ENCODE measurements around the gene PSMD1. TPM values are rescaled to one million over a fixed set of nuclear protein-coding genes. Genes with fewer than 3 reads are reported as not detected.

PSMD1 gene
- polyA plus RNA-seq, 1 donor from 2014 or later = 83.8 TPM

DNA sequence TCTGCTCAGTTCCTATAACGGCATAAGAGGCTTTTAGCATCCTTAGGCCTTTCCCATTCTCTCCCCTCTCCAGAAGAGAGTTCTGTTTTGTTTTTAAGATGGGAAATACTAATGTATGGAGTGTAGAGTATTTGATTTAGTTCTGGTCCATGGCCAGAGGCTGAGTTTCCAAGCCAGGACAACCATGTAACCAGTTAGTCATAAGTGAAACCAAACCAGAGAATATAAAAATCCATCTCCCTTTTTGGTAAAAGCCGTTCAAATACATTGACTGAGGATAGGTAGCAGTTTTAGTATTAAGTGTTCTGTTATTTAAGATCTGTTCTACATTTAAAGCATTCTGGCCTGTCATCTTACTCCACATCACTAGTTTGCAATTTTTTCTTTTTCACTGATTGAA, 3.1 kb downstream of the PSMD1 start:
- Histone ChIP-seq H3K79me2 (replicated peaks; ENCODE audit: insufficient read depth, low read length) (peaks cover 41% of the 10 kb centered on the region), H3K27ac (ENCODE audit: low read length) (no peak overlapping the region)

DNA sequence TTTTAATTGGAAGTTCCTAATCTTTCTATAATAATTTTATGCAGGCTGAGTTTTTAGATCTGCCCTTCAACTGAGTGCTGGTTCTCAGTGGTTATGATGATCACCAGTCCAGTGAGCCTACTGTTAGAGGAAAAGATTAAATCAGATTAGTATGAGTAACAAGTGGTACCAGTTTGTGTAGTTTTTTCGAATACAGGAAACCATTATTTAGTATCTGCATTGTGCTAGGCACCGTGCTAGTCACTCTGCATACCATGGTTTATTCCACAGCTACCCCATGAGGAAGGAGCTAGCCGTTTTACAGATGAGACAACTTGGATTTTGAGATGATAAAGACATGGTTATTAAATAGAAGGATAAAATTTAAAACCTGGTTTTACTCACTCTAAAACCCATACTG, 6.1 kb downstream of the PSMD1 start:
- Histone ChIP-seq H3K4me3 (ENCODE audit: low read length) (no peak overlapping the region), H3F3A (ENCODE audit: insufficient read depth, low read length, poor library complexity, severe bottlenecking) (no peaks in the 10 kb centered on the region), H3K27me3 (ENCODE audit: insufficient read depth, low read depth, low read length) (no peaks in the 10 kb centered on the region), H3K79me2 (replicated peaks; ENCODE audit: insufficient read depth, low read length) (peaks cover 30% of the 10 kb centered on the region), H3K36me3 (ENCODE audit: insufficient read depth, low read length) (peaks cover 6% of the 10 kb centered on the region), H2AFZ (ENCODE audit: low read depth, low read length) (no peak overlapping the region), H3K9me3 (ENCODE audit: low read length) (no peaks in the 10 kb centered on the region), H3K9me2 (ENCODE audit: insufficient read depth, low read length) (no peaks in the 10 kb centered on the region), H4K20me1 (ENCODE audit: insufficient read depth) (peaks cover 3% of the 10 kb centered on the region), H3K27ac (ENCODE audit: low read length) (no peak overlapping the region), H3K9ac (ENCODE audit: low read length) (no peak overlapping the region), H3K4me2 (ENCODE audit: low read length) (no peak overlapping the region)
- TF ChIP-seq EZH2 (IDR thresholded peaks at IDR 0.05; ENCODE audit: borderline replicate concordance, insufficient read depth, low read length, poor library complexity, severe bottlenecking) (no peak), REST (IDR thresholded peaks at IDR 0.05; ENCODE audit: borderline replicate concordance) (no peak), EP300 (conservative IDR thresholded peaks at IDR 0.05; ENCODE audit: poor library complexity, severe bottlenecking) (no peak)

More for the DNA sequence above, 3.1 kb downstream of the PSMD1 start:
- no peaks in the 10 kb centered on the region for H3K9me2 ChIP-seq (ENCODE audit: insufficient read depth, low read length)
- H3K4me2 ChIP-seq (ENCODE audit: low read length) = no peak overlapping the region
- H3K27me3 ChIP-seq (ENCODE audit: insufficient read depth, low read depth, low read length) = no peaks in the 10 kb centered on the region
- peaks cover 3% of the 10 kb centered on the region for H4K20me1 ChIP-seq (ENCODE audit: insufficient read depth)
- H3K9me3 ChIP-seq (ENCODE audit: low read length) = no peaks in the 10 kb centered on the region
- TF ChIP-seq REST (IDR thresholded peaks at IDR 0.05; ENCODE audit: borderline replicate concordance) (no peak), CTCF (IDR thresholded peaks at IDR 0.05; ENCODE audit: poor library complexity, severe bottlenecking) (no peak), EZH2 (IDR thresholded peaks at IDR 0.05; ENCODE audit: borderline replicate concordance, insufficient read depth, low read length, poor library complexity, severe bottlenecking) (no peak), POLR2AphosphoS5 (IDR thresholded peaks at IDR 0.05) (no peak), EP300 (conservative IDR thresholded peaks at IDR 0.05; ENCODE audit: poor library complexity, severe bottlenecking) (no peak), TAF1 (IDR thresholded peaks at IDR 0.05; ENCODE audit: low read depth) (no peak), SMC3 (conservative IDR thresholded peaks at IDR 0.05; ENCODE audit: poor library complexity) (no peak), MXI1 (conservative IDR thresholded peaks at IDR 0.05; ENCODE audit: poor library complexity, severe bottlenecking) (no peak), RAD21 (conservative IDR thresholded peaks at IDR 0.05) (no peak)
- H3K36me3 ChIP-seq (ENCODE audit: insufficient read depth, low read length) = no peaks in the 10 kb centered on the region
- no peak overlapping the region for H2AFZ ChIP-seq (ENCODE audit: low read depth, low read length)
- H3F3A ChIP-seq (ENCODE audit: insufficient read depth, low read length, poor library complexity, severe bottlenecking) = no peaks in the 10 kb centered on the region
- no peak overlapping the region for H3K4me3 ChIP-seq (ENCODE audit: low read length)
- H3K9ac ChIP-seq (ENCODE audit: low read length) = no peak overlapping the region
